Measurements from ENCODE around the gene TAT. TPM values are rescaled to one million over a fixed set of nuclear protein-coding genes. Genes with fewer than 3 reads are reported as not detected.
A peak's percentile ranks its signal among the peaks of the same experiment; 100 is the strongest.

Gene TAT
- total RNA-seq (not detected), polyA plus RNA-seq (under 1 TPM; 0.10 to 0.53 TPM), total RNA-seq (not detected)

DNA sequence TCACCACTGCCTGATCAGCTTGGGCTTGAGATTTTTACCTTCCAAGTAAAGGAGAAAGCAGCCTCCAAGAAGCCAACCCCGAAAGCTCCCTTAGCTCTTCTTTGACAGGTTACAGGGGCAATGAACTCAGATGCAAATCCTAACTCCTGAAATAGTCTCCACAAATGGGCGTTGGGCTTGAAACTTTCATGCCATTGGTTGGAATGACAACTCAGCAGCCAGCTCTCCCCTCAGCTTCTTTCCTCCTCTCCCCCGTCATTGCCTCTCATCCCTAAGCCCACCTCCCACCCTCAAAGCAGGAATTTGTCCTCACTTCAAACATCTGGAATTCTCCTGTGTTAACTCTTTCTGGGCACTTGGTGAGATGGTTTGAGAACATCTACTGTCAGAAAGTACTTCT, at the start of gene TAT:
Gene TAT, minus strand, starts transcription at position 122 of the 400 bp plus-strand sequence. CDS start 677 bp downstream, outside the sequence.
- ATAC-seq (no peak), DNase-seq (no peak)
- Mint-ChIP-seq H3K4me3 (no peak within 1 kb of the TSS), H3K9me3 (peaks cover 0 to 1% (median 0%) of the 10 kb centered on the region in 11 donors), H3K27ac (no peak within 1 kb of the TSS), H3K36me3 (no peaks in the 10 kb centered on the region), H3K4me1 (no peaks in the 10 kb centered on the region), H3K27me3 (peaks cover 8 to 31% (median 13%) of the 10 kb centered on the region in 5 donors)
- H3K36me3 ChIP-seq (ENCODE audit: control insufficient read depth in 2 of 3, insufficient read depth in 3 of 3, low read length in 3 of 3), result no peaks in the 10 kb centered on the region
- H3K27ac ChIP-seq (ENCODE audit: low read depth, low read length), result no peak within 1 kb of the TSS
- ChIA-PET POLR2A (interaction anchor here (0.9 kb wide), 2 partner anchors 12 to 17 kb away, joined by 3 read pairs; no protein-coding TSS in a partner anchor), CTCF (interaction anchor here (0.6 to 1.4 kb wide), 2 partner anchors 12 to 35 kb away, joined by 3 to 6 read pairs; no protein-coding TSS in a partner anchor)
- H3K4me3 ChIP-seq (ENCODE audit: low read length), result no peak within 1 kb of the TSS
- intact Hi-C loops (cut with micrococcal nuclease), result no loop called here
- H3K4me1 ChIP-seq (ENCODE audit: control insufficient read depth in 2 of 2, insufficient read depth in 2 of 2, low read length in 2 of 2), result no peaks in the 10 kb centered on the region
- H3K27me3 ChIP-seq (ENCODE audit: control insufficient read depth in 2 of 2, insufficient read depth in 2 of 2, low read length in 2 of 2), result no peaks in the 10 kb centered on the region
- H3K9me3 ChIP-seq (ENCODE audit: control insufficient read depth in 2 of 3, low read length in 3 of 3), result no peaks in the 10 kb centered on the region

DNA sequence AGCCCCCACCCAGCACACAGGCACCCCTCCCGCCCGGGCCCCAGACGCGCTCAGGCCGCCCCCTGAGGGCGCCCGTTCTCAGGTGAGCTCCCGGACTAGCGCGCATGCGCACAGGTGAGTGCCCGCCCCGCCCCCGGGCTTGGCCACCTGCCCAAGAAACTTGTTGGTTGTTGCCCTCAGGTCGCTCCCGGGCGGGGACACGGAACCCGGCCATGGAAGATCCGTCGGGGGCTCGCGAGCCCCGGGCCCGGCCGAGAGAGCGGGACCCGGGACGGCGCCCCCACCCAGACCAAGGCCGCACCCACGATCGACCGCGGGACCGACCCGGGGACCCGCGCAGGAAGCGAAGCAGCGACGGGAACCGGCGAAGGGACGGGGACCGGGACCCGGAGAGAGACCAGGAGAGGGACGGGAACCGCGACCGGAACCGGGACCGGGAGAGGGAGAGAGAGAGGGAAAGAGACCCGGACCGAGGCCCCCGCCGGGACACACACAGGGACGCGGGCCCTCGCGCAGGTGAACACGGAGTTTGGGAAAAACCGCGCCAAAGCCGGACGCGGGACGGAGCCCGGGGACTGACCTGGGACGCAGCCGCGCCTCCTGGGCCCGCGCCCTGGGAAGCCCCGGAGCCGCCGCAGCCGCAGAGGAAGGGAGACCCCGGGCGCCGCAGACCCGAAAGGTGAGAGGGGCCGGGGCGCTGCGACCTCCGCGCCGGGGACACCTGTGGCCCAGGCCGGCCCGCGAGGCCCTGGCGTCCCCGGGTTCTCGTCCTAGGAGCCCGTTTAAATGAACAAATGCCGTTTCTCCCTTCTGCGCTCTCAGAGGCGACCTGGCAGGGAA, 49.3 kb upstream of the TAT start, which contains the start of gene MARVELD3:
Gene MARVELD3, plus strand, starts transcription at position 167 of the 840 bp plus-strand sequence. Its CDS starts 46 bp downstream, at position 213.
- ChIA-PET POLR2A (no interaction called here), CTCF (no interaction called here)
- Mint-ChIP-seq H3K36me3 (no peaks in the 10 kb centered on the region), H3K4me3 (peak within 1 kb of the TSS in 8 of 10 donors; percentile 33 to 64 (median 55)), H3K27ac (no peak within 1 kb of the TSS), H3K27me3 (peaks cover 0 to 33% (median 20%) of the 10 kb centered on the region in 5 donors), H3K4me1 (peaks cover 0 to 11% (median 7%) of the 10 kb centered on the region in 7 donors), H3K9me3 (no peaks in the 10 kb centered on the region)
- Histone ChIP-seq H3K9me3 (ENCODE audit: control insufficient read depth in 2 of 3, low read length in 3 of 3) (no peaks in the 10 kb centered on the region), H3K27me3 (ENCODE audit: control insufficient read depth in 2 of 2, insufficient read depth in 2 of 2, low read length in 2 of 2) (peaks cover 0 to 6% of the 10 kb centered on the region in 2 donors), H3K4me1 (ENCODE audit: control insufficient read depth in 2 of 2, insufficient read depth in 2 of 2, low read length in 2 of 2) (peaks cover 0 to 9% of the 10 kb centered on the region in 2 donors), H3K36me3 (ENCODE audit: control insufficient read depth in 2 of 3, insufficient read depth in 3 of 3, low read length in 3 of 3) (no peaks in the 10 kb centered on the region), H3K4me3 (ENCODE audit: low read length) (no peak within 1 kb of the TSS), H3K27ac (ENCODE audit: low read depth, low read length) (no peak within 1 kb of the TSS)
- intact Hi-C loops (cut with micrococcal nuclease), result no loop called here
- DNase-seq, result peak in 5 of 9 donors; percentile 16 to 35 (median 24)
- ATAC-seq, result peak; percentile 37

DNA sequence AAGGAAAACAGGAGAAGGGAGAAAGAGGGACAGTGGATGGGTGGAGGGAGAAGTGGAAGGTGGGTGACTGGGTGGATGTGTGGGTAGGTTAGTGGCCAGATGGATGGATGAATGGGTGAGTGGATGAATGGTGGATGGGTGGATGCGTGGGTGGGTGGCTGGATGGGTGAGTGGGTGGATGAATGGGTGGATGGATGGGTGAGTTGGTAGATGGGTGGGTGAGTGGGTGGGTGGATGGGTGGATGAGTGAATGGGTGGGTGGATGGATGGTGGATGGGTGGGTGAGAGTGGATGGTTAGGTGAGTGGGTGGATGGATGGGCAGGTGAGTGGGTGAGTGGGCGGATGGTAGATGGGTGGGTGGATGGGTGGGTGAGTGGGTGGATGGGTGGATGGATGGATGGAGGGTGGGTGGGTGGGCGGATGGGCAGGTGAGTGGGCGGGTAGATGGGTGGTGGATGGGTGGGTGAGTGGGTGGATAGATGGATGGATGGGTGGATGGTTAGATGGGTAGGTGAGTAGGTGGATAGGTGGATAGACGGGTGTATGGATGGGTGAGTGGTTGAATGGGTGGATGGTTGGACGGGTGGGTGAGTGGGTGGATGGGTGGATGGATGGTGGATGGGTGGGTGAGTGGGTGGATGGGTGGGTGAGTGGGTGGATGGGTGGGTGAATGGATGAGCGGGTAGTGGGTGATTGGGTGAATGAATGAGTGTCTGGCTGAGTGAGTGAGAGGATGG, 48.4 kb upstream of the TAT start:
- Mint-ChIP-seq H3K4me1 (peaks cover 0 to 11% (median 7%) of the 10 kb centered on the region in 7 donors), H3K4me3 (peak overlapping the region in 8 of 10 donors; percentile 30 to 69 (median 50)), H3K9me3 (no peaks in the 10 kb centered on the region), H3K27ac (no peak overlapping the region), H3K36me3 (no peaks in the 10 kb centered on the region), H3K27me3 (peaks cover 0 to 35% (median 20%) of the 10 kb centered on the region in 5 donors)
- H3K27me3 ChIP-seq (ENCODE audit: control insufficient read depth in 2 of 2, insufficient read depth in 2 of 2, low read length in 2 of 2), result peaks cover 0 to 6% of the 10 kb centered on the region in 2 donors
- intact Hi-C loops (cut with micrococcal nuclease), result no loop called here
- DNase-seq (no peak), ATAC-seq (no peak)
- no peaks in the 10 kb centered on the region for H3K9me3 ChIP-seq (ENCODE audit: control insufficient read depth in 2 of 3, low read length in 3 of 3)
- no peak overlapping the region for H3K4me3 ChIP-seq (ENCODE audit: low read length)
- peaks cover 0 to 9% of the 10 kb centered on the region in 2 donors for H3K4me1 ChIP-seq (ENCODE audit: control insufficient read depth in 2 of 2, insufficient read depth in 2 of 2, low read length in 2 of 2)
- H3K27ac ChIP-seq (ENCODE audit: low read depth, low read length), result no peak overlapping the region
- POLR2A ChIA-PET, result no interaction called here
- H3K36me3 ChIP-seq (ENCODE audit: control insufficient read depth in 2 of 3, insufficient read depth in 3 of 3, low read length in 3 of 3), result no peaks in the 10 kb centered on the region
- CTCF ChIA-PET, result no interaction called here

DNA sequence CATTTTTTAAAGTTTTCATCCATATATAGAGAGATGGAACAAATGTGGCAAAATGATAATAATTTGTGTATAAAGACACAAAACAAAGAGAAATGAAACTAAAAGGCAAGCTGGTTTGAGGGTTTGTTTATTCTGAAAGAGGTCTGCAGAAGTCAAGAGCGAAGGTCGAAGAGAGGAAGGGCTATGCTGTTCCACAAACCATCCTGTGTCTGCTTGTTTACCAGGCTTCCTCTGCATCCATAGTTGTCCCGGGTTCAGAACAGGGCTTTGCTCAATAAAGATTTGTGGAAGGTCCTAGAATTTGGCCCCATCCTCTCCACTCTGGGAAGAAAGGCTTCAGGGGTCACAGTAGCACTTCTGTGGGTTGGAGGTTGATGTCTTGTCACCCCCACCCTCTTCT, 46.7 kb upstream of the TAT start:
- H3K4me1 ChIP-seq (ENCODE audit: control insufficient read depth in 2 of 2, insufficient read depth in 2 of 2, low read length in 2 of 2), result peaks cover 0 to 9% of the 10 kb centered on the region in 2 donors
- ChIA-PET POLR2A (no interaction called here), CTCF (no interaction called here)
- H3K36me3 ChIP-seq (ENCODE audit: control insufficient read depth in 2 of 3, insufficient read depth in 3 of 3, low read length in 3 of 3), result no peaks in the 10 kb centered on the region
- Mint-ChIP-seq H3K27ac (no peak overlapping the region), H3K27me3 (peaks cover 6 to 35% (median 28%) of the 10 kb centered on the region in 5 donors), H3K4me3 (no peak overlapping the region), H3K4me1 (peaks cover 0 to 11% (median 7%) of the 10 kb centered on the region in 7 donors), H3K9me3 (no peaks in the 10 kb centered on the region), H3K36me3 (no peaks in the 10 kb centered on the region)
- no peak overlapping the region for H3K4me3 ChIP-seq (ENCODE audit: low read length)
- intact Hi-C loops (cut with micrococcal nuclease), result no loop called here
- DNase-seq, result no peak
- ATAC-seq, result no peak
- no peak overlapping the region for H3K27ac ChIP-seq (ENCODE audit: low read depth, low read length)
- no peaks in the 10 kb centered on the region for H3K9me3 ChIP-seq (ENCODE audit: control insufficient read depth in 2 of 3, low read length in 3 of 3)
- peaks cover 0 to 6% of the 10 kb centered on the region in 2 donors for H3K27me3 ChIP-seq (ENCODE audit: control insufficient read depth in 2 of 2, insufficient read depth in 2 of 2, low read length in 2 of 2)

DNA sequence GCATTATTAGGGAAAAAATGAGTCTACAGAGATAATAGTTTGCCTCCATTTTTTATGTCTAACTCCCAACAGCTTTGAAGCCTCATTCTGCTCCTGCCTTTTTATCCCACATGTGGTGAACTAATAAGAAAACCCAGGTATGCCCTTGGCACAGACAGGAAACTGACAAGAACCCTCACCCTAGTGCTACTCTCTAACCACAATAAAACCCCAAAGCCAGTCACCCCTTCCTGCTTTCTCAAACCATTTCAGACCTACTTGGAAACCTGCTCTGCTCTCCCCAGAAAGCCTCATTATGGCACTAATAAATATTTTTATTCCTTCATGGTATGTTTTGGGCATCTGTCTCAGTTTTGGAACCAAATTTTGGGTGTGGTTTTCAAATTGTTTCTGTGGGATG, 45.2 kb upstream of the TAT start:
- DNase-seq, result no peak

DNA sequence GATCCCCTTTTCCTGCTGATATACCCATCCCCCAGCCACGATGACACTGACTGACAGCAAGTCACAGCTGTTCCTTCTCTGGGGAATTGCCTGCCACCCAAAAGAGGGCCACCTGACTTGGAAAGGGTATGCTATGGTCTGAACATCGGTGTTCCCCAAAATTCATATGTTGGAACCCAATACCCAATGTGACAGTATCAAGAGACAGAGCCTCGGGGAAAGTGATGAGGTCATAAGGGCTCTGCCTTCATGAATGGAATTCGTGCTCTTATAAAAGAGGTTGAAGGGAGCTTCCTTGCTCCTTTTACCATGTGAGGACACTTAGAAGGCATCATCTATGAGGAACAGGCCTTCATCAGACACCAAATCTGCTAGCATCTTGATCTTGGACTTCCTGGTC, 41.5 kb upstream of the TAT start:
- ChIA-PET CTCF (no interaction called here), POLR2A (no interaction called here)
- ATAC-seq (no peak), DNase-seq (no peak)
- Mint-ChIP-seq H3K9me3 (no peaks in the 10 kb centered on the region), H3K27ac (no peak overlapping the region), H3K36me3 (no peaks in the 10 kb centered on the region), H3K4me3 (no peak overlapping the region), H3K27me3 (peaks cover 13 to 33% (median 30%) of the 10 kb centered on the region in 5 donors), H3K4me1 (peaks cover 0 to 11% (median 7%) of the 10 kb centered on the region in 7 donors)
- Histone ChIP-seq H3K9me3 (ENCODE audit: control insufficient read depth in 2 of 3, low read length in 3 of 3) (no peaks in the 10 kb centered on the region), H3K36me3 (ENCODE audit: control insufficient read depth in 2 of 3, insufficient read depth in 3 of 3, low read length in 3 of 3) (no peaks in the 10 kb centered on the region), H3K4me3 (ENCODE audit: low read length) (no peak overlapping the region), H3K27ac (ENCODE audit: low read depth, low read length) (no peak overlapping the region), H3K27me3 (ENCODE audit: control insufficient read depth in 2 of 2, insufficient read depth in 2 of 2, low read length in 2 of 2) (no peaks in the 10 kb centered on the region), H3K4me1 (ENCODE audit: control insufficient read depth in 2 of 2, insufficient read depth in 2 of 2, low read length in 2 of 2) (peaks cover 0 to 9% of the 10 kb centered on the region in 2 donors)
- intact Hi-C loops (cut with micrococcal nuclease), result no loop called here

More for the DNA sequence above, 45.2 kb upstream of the TAT start:
- CTCF ChIA-PET, result interaction anchor here (0.6 kb wide), 1 partner anchor 9 kb away, joined by 3 read pairs; no protein-coding TSS in a partner anchor
- Mint-ChIP-seq H3K4me3 (peak overlapping the region in 1 of 10 donors; percentile 10), H3K27ac (no peak overlapping the region), H3K27me3 (peaks cover 13 to 28% (median 24%) of the 10 kb centered on the region in 5 donors), H3K4me1 (peaks cover 0 to 11% (median 7%) of the 10 kb centered on the region in 7 donors), H3K36me3 (no peaks in the 10 kb centered on the region), H3K9me3 (no peaks in the 10 kb centered on the region)
- peaks cover 0 to 6% of the 10 kb centered on the region in 2 donors for H3K27me3 ChIP-seq (ENCODE audit: control insufficient read depth in 2 of 2, insufficient read depth in 2 of 2, low read length in 2 of 2)
- POLR2A ChIA-PET, result no interaction called here
- H3K27ac ChIP-seq (ENCODE audit: low read depth, low read length), result no peak overlapping the region
- no peak for ATAC-seq
- peaks cover 0 to 9% of the 10 kb centered on the region in 2 donors for H3K4me1 ChIP-seq (ENCODE audit: control insufficient read depth in 2 of 2, insufficient read depth in 2 of 2, low read length in 2 of 2)
- H3K4me3 ChIP-seq (ENCODE audit: low read length), result no peak overlapping the region
- H3K9me3 ChIP-seq (ENCODE audit: control insufficient read depth in 2 of 3, low read length in 3 of 3), result no peaks in the 10 kb centered on the region
- intact Hi-C loops (cut with micrococcal nuclease), result no loop called here
- H3K36me3 ChIP-seq (ENCODE audit: control insufficient read depth in 2 of 3, insufficient read depth in 3 of 3, low read length in 3 of 3), result no peaks in the 10 kb centered on the region
